Measurements from ENCODE around the gene XYLT1.
A peak's percentile ranks its signal among the peaks of the same experiment; 100 is the strongest.

XYLT1 gene

GRCh38 chr16:17476414-17477259, 5.9 kb upstream of the XYLT1 start:
- no peak overlapping the region for H3K27ac ChIP-seq
- H3K4me3 ChIP-seq, result no peak overlapping the region
- TF ChIP-seq EZH2 (IDR thresholded peaks at IDR 0.05) (no peak), FOXP2 (optimal IDR thresholded peaks at IDR 0.05; ENCODE audit: control extremely low read depth, extremely low read length, insufficient read depth) (no peak), POLR2AphosphoS5 (IDR thresholded peaks at IDR 0.05; ENCODE audit: borderline replicate concordance, low read depth, low read length) (no peak)
- no peaks in the 10 kb centered on the region for H3K9me3 ChIP-seq (ENCODE audit: low read depth, low read length)
- no peak for DNase-seq (ENCODE audit: low read depth, low spot score)
- no peaks in the 10 kb centered on the region for H3K36me3 ChIP-seq (ENCODE audit: insufficient read depth, low read length)
- no peak overlapping the region for H3K9ac ChIP-seq (ENCODE audit: insufficient read length)

GRCh38 chr16:17475104-17475503, 4.3 kb upstream of the XYLT1 start:
- Histone ChIP-seq H3K27ac (no peak overlapping the region), H3K9ac (ENCODE audit: insufficient read length) (no peak overlapping the region), H3K36me3 (ENCODE audit: insufficient read depth, low read length) (no peaks in the 10 kb centered on the region), H3K4me3 (no peak overlapping the region), H3K9me3 (ENCODE audit: low read depth, low read length) (no peaks in the 10 kb centered on the region)
- DNase-seq (ENCODE audit: low read depth, low spot score), result no peak
- TF ChIP-seq FOXP2 (optimal IDR thresholded peaks at IDR 0.05; ENCODE audit: control extremely low read depth, extremely low read length, insufficient read depth), result no peak
- TF ChIP-seq POLR2AphosphoS5 (IDR thresholded peaks at IDR 0.05; ENCODE audit: borderline replicate concordance, low read depth, low read length), result no peak
- no peak for TF ChIP-seq EZH2 (IDR thresholded peaks at IDR 0.05)

- TF ChIP-seq FOXP2 (optimal IDR thresholded peaks at IDR 0.05; ENCODE audit: control extremely low read depth, extremely low read length, insufficient read depth) (no peak), POLR2AphosphoS5 (IDR thresholded peaks at IDR 0.05; ENCODE audit: borderline replicate concordance, low read depth, low read length) (no peak), EZH2 (IDR thresholded peaks at IDR 0.05) (no peak)
- H3K27ac ChIP-seq, result no peak overlapping the region
- no peak overlapping the region for H3K9ac ChIP-seq (ENCODE audit: insufficient read length)
- no peak for DNase-seq (ENCODE audit: low read depth, low spot score)
- H3K4me3 ChIP-seq, result no peak overlapping the region
- no peaks in the 10 kb centered on the region for H3K36me3 ChIP-seq (ENCODE audit: insufficient read depth, low read length)
- no peaks in the 10 kb centered on the region for H3K9me3 ChIP-seq (ENCODE audit: low read depth, low read length)
Measured at GRCh38 chr16:17474572-17474971, 3.8 kb upstream of the XYLT1 start.

GRCh38 chr16:17474037-17474436, 3.3 kb upstream of the XYLT1 start:
- no peak for TF ChIP-seq FOXP2 (optimal IDR thresholded peaks at IDR 0.05; ENCODE audit: control extremely low read depth, extremely low read length, insufficient read depth)
- TF ChIP-seq EZH2 (IDR thresholded peaks at IDR 0.05), result no peak
- TF ChIP-seq POLR2AphosphoS5 (IDR thresholded peaks at IDR 0.05; ENCODE audit: borderline replicate concordance, low read depth, low read length), result no peak
- no peaks in the 10 kb centered on the region for H3K9me3 ChIP-seq (ENCODE audit: low read depth, low read length)
- no peak overlapping the region for H3K4me3 ChIP-seq
- no peaks in the 10 kb centered on the region for H3K36me3 ChIP-seq (ENCODE audit: insufficient read depth, low read length)
- no peak overlapping the region for H3K9ac ChIP-seq (ENCODE audit: insufficient read length)
- H3K27ac ChIP-seq, result no peak overlapping the region
- DNase-seq (ENCODE audit: low read depth, low spot score), result no peak

- no peak for TF ChIP-seq POLR2AphosphoS5 (IDR thresholded peaks at IDR 0.05; ENCODE audit: borderline replicate concordance, low read depth, low read length)
- no peak for TF ChIP-seq FOXP2 (optimal IDR thresholded peaks at IDR 0.05; ENCODE audit: control extremely low read depth, extremely low read length, insufficient read depth)
- TF ChIP-seq EZH2 (IDR thresholded peaks at IDR 0.05), result no peak
- Histone ChIP-seq H3K36me3 (ENCODE audit: insufficient read depth, low read length) (no peaks in the 10 kb centered on the region), H3K9me3 (ENCODE audit: low read depth, low read length) (no peaks in the 10 kb centered on the region), H3K4me3 (no peak overlapping the region), H3K9ac (ENCODE audit: insufficient read length) (no peak overlapping the region), H3K27ac (no peak overlapping the region)
- no peak for DNase-seq (ENCODE audit: low read depth, low spot score)
Measured at GRCh38 chr16:17471719-17472461, 1.1 kb upstream of the XYLT1 start.

GRCh38 chr16:17470182-17470907, 415 bp downstream of the XYLT1 start:
- DNase-seq (ENCODE audit: low read depth, low spot score), result no peak
- Histone ChIP-seq H3K9me3 (ENCODE audit: low read depth, low read length) (no peaks in the 10 kb centered on the region), H3K36me3 (ENCODE audit: insufficient read depth, low read length) (no peaks in the 10 kb centered on the region), H3K27ac (no peak overlapping the region), H3K4me3 (peak overlapping the region; percentile 70), H3K9ac (ENCODE audit: insufficient read length) (no peak overlapping the region)
- TF ChIP-seq POLR2AphosphoS5 (IDR thresholded peaks at IDR 0.05; ENCODE audit: borderline replicate concordance, low read depth, low read length), result no peak

GRCh38 chr16:17469741-17470181, 999 bp downstream of the XYLT1 start:
- H3K27ac ChIP-seq, result no peak overlapping the region
- no peak for TF ChIP-seq FOXP2 (optimal IDR thresholded peaks at IDR 0.05; ENCODE audit: control extremely low read depth, extremely low read length, insufficient read depth)
- TF ChIP-seq EZH2 (IDR thresholded peaks at IDR 0.05), result no peak
- TF ChIP-seq POLR2AphosphoS5 (IDR thresholded peaks at IDR 0.05; ENCODE audit: borderline replicate concordance, low read depth, low read length), result no peak
- no peaks in the 10 kb centered on the region for H3K9me3 ChIP-seq (ENCODE audit: low read depth, low read length)
- H3K36me3 ChIP-seq (ENCODE audit: insufficient read depth, low read length), result no peaks in the 10 kb centered on the region
- peak overlapping the region; percentile 70 for H3K4me3 ChIP-seq
- no peak overlapping the region for H3K9ac ChIP-seq (ENCODE audit: insufficient read length)
- no peak for DNase-seq (ENCODE audit: low read depth, low spot score)

All from SK-N-MC (cell line).